Measurements from ENCODE around the gene GRIP2.

DNA sequence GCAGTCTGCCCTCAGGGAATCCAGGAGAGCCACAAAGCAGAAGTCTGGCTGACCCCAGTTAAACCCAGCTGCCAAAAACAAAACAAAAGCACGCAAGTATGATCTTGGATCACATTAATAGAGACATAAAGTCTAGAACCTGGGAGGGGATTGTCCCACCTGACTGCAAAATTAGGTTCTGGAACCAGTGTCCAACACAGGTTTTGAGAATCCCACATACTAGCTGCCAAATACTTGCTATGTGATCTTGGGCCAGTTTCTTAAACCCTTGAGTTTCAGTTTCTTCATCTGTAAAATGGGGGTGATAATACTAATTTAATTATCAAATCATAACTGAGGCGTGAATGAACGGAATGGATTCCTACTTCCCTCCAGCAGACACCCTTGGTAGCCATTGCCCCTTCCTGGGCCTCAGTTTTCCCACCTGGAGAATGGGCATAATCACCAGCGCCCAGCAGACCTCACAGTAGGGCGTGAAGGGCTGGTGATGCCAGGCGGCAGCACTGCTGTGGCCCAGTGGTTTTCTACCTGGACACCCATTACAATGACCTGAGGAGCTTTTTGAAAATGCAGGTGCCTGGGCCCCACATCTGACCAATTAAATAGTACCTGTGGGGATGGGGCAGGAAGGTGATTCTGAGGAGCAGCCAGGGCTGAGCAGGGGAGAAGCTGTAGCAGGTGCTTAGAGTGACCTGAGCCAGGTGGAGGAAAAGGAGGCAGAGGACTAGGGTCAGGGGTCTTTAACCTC lies 32.2 kb downstream of the GRIP2 start:
- no peak for TF ChIP-seq MAX (IDR thresholded peaks at IDR 0.05; ENCODE audit: low read depth, low read length)
- TF ChIP-seq CTCF (IDR thresholded peaks at IDR 0.05; ENCODE audit: low read depth, low read length) = no peak
- no peak for TF ChIP-seq POLR2A (IDR thresholded peaks at IDR 0.05; ENCODE audit: extremely low read depth, insufficient read length)
- TF ChIP-seq MYC (IDR thresholded peaks at IDR 0.05; ENCODE audit: low read depth, low read length) = no peak
